H1 (cell line): ENCODE data around the gene PPIF. TPM values are rescaled to one million over a fixed set of nuclear protein-coding genes. Genes with fewer than 3 reads are reported as not detected.

Experiments used
- CTCF ChIA-PET: fragments of 300-600 bp; sonication (Branson Sonifier 250); formaldehyde crosslinking; loops from one replicate; lab custom pipeline; 2021; ENCODE audit not compliant: partially characterized antibody; lab: Charles Lee
- POLR2A ChIA-PET: fragments of 300-600 bp; sonication (Branson Sonifier 250); formaldehyde crosslinking; loops from one replicate; lab custom pipeline; 2021; ENCODE audit warnings: inconsistent platforms; ENCODE audit not compliant: partially characterized antibody; lab: Charles Lee
- DNase-seq, 2 experiments: peaks; one replicate each; pipeline versions ENCODE4 v3.0.0 to v3.0.0-alpha.2; 2010 to 2022; ENCODE audit warnings: low spot score in 2 of 2, low read depth in 1 of 2, mixed read lengths in 1 of 2
- FAIRE-seq: peaks from 2 replicates; lab custom pipeline; 2011; peaks lifted over from hg19 to GRCh38; lab: Jason Lieb, UNC
- H2AFZ ChIP-seq: 2 replicates; pipeline ENCODE4 v1.8.1; 2012; ENCODE audit warnings: low read length, inconsistent platforms
- H2AK5ac ChIP-seq: 2 replicates; pipeline ENCODE4 v1.6.1; 2013; ENCODE audit warnings: low read depth, low read length
- H2BK120ac ChIP-seq: replicated peaks from 2 replicates; pipeline ENCODE3; 2013; ENCODE audit warnings: low read depth, low read length, inconsistent platforms
- H2BK12ac ChIP-seq: 2 replicates; pipeline ENCODE4 v1.6.1; 2013; ENCODE audit warnings: low read depth, low read length
- H2BK15ac ChIP-seq: 2 replicates; pipeline ENCODE4 v1.6.1; 2013; ENCODE audit warnings: low read length
- H2BK20ac ChIP-seq: 2 replicates; pipeline ENCODE4 v1.6.1; 2013; ENCODE audit warnings: low read length
- H2BK5ac ChIP-seq: 2 replicates; pipeline ENCODE4 v1.6.1; 2013; ENCODE audit warnings: low read depth, low read length
- H3K14ac ChIP-seq: 2 replicates; pipeline ENCODE4 v1.6.1; 2013; ENCODE audit warnings: inconsistent platforms; ENCODE audit not compliant: insufficient read length
- H3K18ac ChIP-seq: 2 replicates; pipeline ENCODE4 v1.6.1; 2013; ENCODE audit warnings: low read length; ENCODE audit errors: extremely low read depth
- H3K23ac ChIP-seq: 2 replicates; pipeline ENCODE4 v1.6.1; 2013; ENCODE audit warnings: inconsistent platforms; ENCODE audit not compliant: insufficient read length
- H3K23me2 ChIP-seq: 2 replicates; pipeline ENCODE4 v1.6.1; 2013; ENCODE audit warnings: low read depth, low read length
- H3K27ac ChIP-seq: 2 replicates; pipeline ENCODE4 v1.6.1; 2011; ENCODE audit warnings: low read depth, low read length, inconsistent platforms
- H3K27me3 ChIP-seq, 4 experiments: replicated peaks in 1 of 4; 1 replicate in 1 of 4; 2 replicates in 3 of 4; pipeline versions ENCODE4 v1.6.1 to v1.8.1; 2011 to 2013; ENCODE audit warnings: low read length in 3 of 4, mild to moderate bottlenecking in 3 of 4, inconsistent platforms in 2 of 4, mixed read lengths in 2 of 4, moderate library complexity in 1 of 4; ENCODE audit not compliant: control insufficient read depth in 3 of 4, insufficient read depth in 3 of 4; ENCODE audit errors: extremely low read depth in 1 of 4
- H3K36me3 ChIP-seq, 4 experiments: 2 replicates each; pipeline versions ENCODE4 v1.6.1 to v1.8.1; 2011 to 2013; ENCODE audit warnings: mild to moderate bottlenecking in 4 of 4, low read length in 3 of 4, moderate library complexity in 2 of 4, control low read depth in 1 of 4, inconsistent platforms in 1 of 4; ENCODE audit not compliant: insufficient read depth in 4 of 4, control insufficient read depth in 2 of 4
- H3K4ac ChIP-seq: replicated peaks from 2 replicates; pipeline ENCODE3; 2013; ENCODE audit warnings: low read length, low read depth, mixed read lengths, inconsistent platforms; ENCODE audit not compliant: insufficient read length
- H3K4me1 ChIP-seq, 4 experiments: replicated peaks in 1 of 4; 1 replicate in 1 of 4; 2 replicates in 3 of 4; pipeline versions ENCODE4 v1.6.1 to v1.8.1; 2011 to 2013; ENCODE audit warnings: low read length in 3 of 4, inconsistent platforms in 2 of 4, mixed read lengths in 1 of 4; ENCODE audit not compliant: insufficient read depth in 4 of 4, control insufficient read depth in 3 of 4
- H3K4me2 ChIP-seq, 2 experiments: 2 replicates each; pipeline versions ENCODE4 v1.6.1 to v1.8.1; 2011 to 2013; ENCODE audit warnings: low read depth in 2 of 2, low read length in 2 of 2, control low read depth in 1 of 2, inconsistent platforms in 1 of 2, mild to moderate bottlenecking in 1 of 2; ENCODE audit not compliant: insufficient read depth in 1 of 2
- H3K4me3 ChIP-seq, 4 experiments: fragments of 200-600, 300-600 bp in 1 of 4; sonication (generic), shearing (Covaris generic), sonication (Bioruptor Twin) in 1 of 4; 2 replicates each; pipeline versions ENCODE4 v1.5.1 to v1.8.1; 2011 to 2016; ENCODE audit warnings: low read length in 4 of 4, low read depth in 3 of 4, control low read depth in 2 of 4, inconsistent platforms in 2 of 4, mild to moderate bottlenecking in 2 of 4, mixed read lengths in 1 of 4, moderate library complexity in 1 of 4; ENCODE audit not compliant: insufficient read depth in 2 of 4; ENCODE audit errors: extremely low read depth in 1 of 4
- H3K56ac ChIP-seq: replicated peaks from 2 replicates; pipeline ENCODE3; 2013; ENCODE audit warnings: low read depth, mild to moderate bottlenecking, mixed read lengths, low read length, inconsistent platforms; ENCODE audit not compliant: insufficient read length
- H3K79me1 ChIP-seq: 2 replicates; pipeline ENCODE4 v1.6.1; 2013; ENCODE audit warnings: low read depth, low read length, control low read depth
- H3K79me2 ChIP-seq, 2 experiments: 2 replicates each; pipeline versions ENCODE4 v1.6.1 to v1.8.1; 2012 to 2013; ENCODE audit warnings: low read length in 2 of 2, mild to moderate bottlenecking in 2 of 2, inconsistent platforms in 1 of 2; ENCODE audit not compliant: insufficient read depth in 2 of 2, control insufficient read depth in 1 of 2
- H3K9ac ChIP-seq, 4 experiments: replicated peaks in 1 of 4; 1 replicate in 1 of 4; 2 replicates in 3 of 4; pipeline versions ENCODE4 v1.6.1 to v1.8.1; 2011 to 2013; ENCODE audit warnings: low read depth in 3 of 4, low read length in 3 of 4, control low read depth in 2 of 4, mild to moderate bottlenecking in 2 of 4, moderate library complexity in 2 of 4, inconsistent platforms in 1 of 4; ENCODE audit errors: extremely low read depth in 1 of 4
- H3K9me3 ChIP-seq, 2 experiments: 2 replicates each; pipeline versions ENCODE4 v1.6.1 to v1.8.1; 2012 to 2013; ENCODE audit warnings: mild to moderate bottlenecking in 2 of 2, moderate library complexity in 2 of 2, control low read depth in 1 of 2, inconsistent platforms in 1 of 2, low read depth in 1 of 2, low read length in 1 of 2, mixed read lengths in 1 of 2; ENCODE audit not compliant: insufficient read depth in 2 of 2
- H4K20me1 ChIP-seq, 2 experiments: replicated peaks in 1 of 2; 2 replicates each; pipeline versions ENCODE3 to v1.8.1; 2011 to 2013; ENCODE audit warnings: inconsistent platforms in 2 of 2, low read length in 2 of 2, mild to moderate bottlenecking in 1 of 2; ENCODE audit not compliant: insufficient read depth in 2 of 2, control insufficient read depth in 1 of 2
- H4K5ac ChIP-seq: 2 replicates; pipeline ENCODE4 v1.6.1; 2013; ENCODE audit warnings: low read length, low read depth, mixed read lengths, inconsistent platforms; ENCODE audit not compliant: insufficient read length
- H4K8ac ChIP-seq: 2 replicates; pipeline ENCODE4 v1.8.0; 2013; ENCODE audit warnings: mild to moderate bottlenecking, moderate library complexity, low read length, inconsistent platforms; ENCODE audit not compliant: insufficient read depth; ENCODE audit errors: extremely low read depth
- H4K91ac ChIP-seq: replicated peaks from 2 replicates; pipeline ENCODE3; 2013; ENCODE audit warnings: low read length, mixed read lengths, inconsistent platforms; ENCODE audit not compliant: insufficient read length
- ASH2L ChIP-seq: fragments of 200-600, 300-600 bp; sonication (generic); IDR thresholded peaks from one replicate; pipeline ENCODE4 v1.7.1; 2017; ENCODE audit warnings: low read length
- EZH2 ChIP-seq: fragments of 200-600 bp; sonication (generic); IDR thresholded peaks from 2 replicates; pipeline ENCODE4 v1.7.1; 2012; ENCODE audit warnings: low read depth, mild to moderate bottlenecking, moderate library complexity, low read length, inconsistent platforms; ENCODE audit not compliant: severe bottlenecking
- JUN ChIP-seq: IDR thresholded peaks from 2 replicates; pipeline ENCODE4 v1.6.1; 2011; ENCODE audit warnings: low read depth, mild to moderate bottlenecking, improper control_type of control experiment, low read length
- SP1 ChIP-seq: IDR thresholded peaks from 2 replicates; pipeline ENCODE4 v1.6.1; 2011; ENCODE audit warnings: low read depth, low read length
- TCF12 ChIP-seq: IDR thresholded peaks from 2 replicates; pipeline ENCODE4 v1.6.1; 2011; ENCODE audit warnings: low read depth, mild to moderate bottlenecking, low read length
- TEAD4 ChIP-seq: IDR thresholded peaks from 2 replicates; pipeline ENCODE4 v1.6.1; 2012; ENCODE audit warnings: low read depth, low read length, inconsistent platforms, mixed read lengths
- YY1 ChIP-seq: IDR thresholded peaks from 2 replicates; pipeline ENCODE4 v1.6.1; 2011; ENCODE audit warnings: low read depth, mild to moderate bottlenecking, low read length
- WGBS, 2 experiments: shearing (Covaris generic) in 1 of 2; methylation state at CpG; one replicate each; pipeline versions ENCODE4 v1.1.6 to v1.1.7; 2013 to 2015; ENCODE audit warnings: low lambda C conversion rate in 2 of 2, mixed read lengths in 2 of 2, inconsistent platforms in 1 of 2, low coverage in 1 of 2, missing lambda C conversion rate in 1 of 2; ENCODE audit not compliant: insufficient replicate concordance in 2 of 2, insufficient coverage in 1 of 2, insufficient read length in 1 of 2; ENCODE audit errors: extremely low coverage in 1 of 2, missing lambda C conversion rate in 1 of 2; 5-methylcytosine and 5-hydroxymethylcytosine counted together
- polyA plus RNA-seq, 7 experiments: library from polyadenylated mRNA; depleted of rRNA in 3 of 7; stranded (reverse) in 5 of 7; unstranded in 2 of 7; fragments of >200 nt in 5 of 7; fragments of 200-250 nt in 2 of 7; gene quantifications; 1 replicate in 5 of 7; 2 replicates in 1 of 7; 4 replicates in 1 of 7; pipeline versions ENCODE4 v1.2.1 to v1.2.3, GENCODE V29; 2011 to 2013; ENCODE audit warnings: missing spikeins in 2 of 7, mixed read lengths in 2 of 7
- total RNA-seq: library from RNA; stranded (reverse); fragmentation: NEBNext Ultra II Directional; extraction: Animal tissue kit (Norgen Biotek cat#: 25700); gene quantifications from 2 replicates; pipeline ENCODE4 v1.2.1, GENCODE V29; 2021

The PPIF gene
- total and polyA plus RNA-seq, 2 of the 8 experiments (the other 6 are each of a cell fraction or from before 2014, with no cell fraction given) = 70.2 to 77.6 TPM

GRCh38 chr10:79378383-79378646 is 31.0 kb downstream of the PPIF start:
- H3K27ac ChIP-seq = no peak overlapping the region
- H4K91ac ChIP-seq = peak overlapping the region; percentile 80
- CTCF ChIA-PET = interaction anchor here (1.7 to 1.9 kb wide), 2 partner anchors 90 to 766 kb away, joined by 5 to 9 read pairs; no protein-coding TSS in a partner anchor
- H2BK5ac ChIP-seq = 0 out of 2 replicates have a peak overlapping the region, but pooled peaks have one; percentile 16
- H3K14ac ChIP-seq = no peak overlapping the region
- no peak overlapping the region for H2AFZ ChIP-seq
- 0 out of 2 replicates have a peak overlapping the region, but pooled peaks have one; percentile 35 for H2BK12ac ChIP-seq
- 82 to 100% methylated on average over 2 to 7 of the region's 7 CpGs for WGBS, 2 experiments
- H2BK120ac ChIP-seq = no peak overlapping the region
- TF ChIP-seq EZH2 (no peak), ASH2L (no peak), YY1 (no peak), SP1 (no peak), TCF12 (no peak), TEAD4 (no peak), JUN (no peak)
- TF ChIP-seq, all 59 proteins: peak for 0
- H2AK5ac ChIP-seq = peak overlapping the region; percentile 66; the same call in 1 of the 2 replicates
- H3K36me3 ChIP-seq = no peaks in the 10 kb centered on the region
- H3K56ac ChIP-seq = no peak overlapping the region
- no peak for FAIRE-seq
- POLR2A ChIA-PET = no interaction called here
- H3K79me2 ChIP-seq = no peaks in the 10 kb centered on the region
- no peak for DNase-seq
- H3K23ac ChIP-seq = no peak overlapping the region
- H3K79me1 ChIP-seq = no peaks in the 10 kb centered on the region; the same call in 1 of the 2 replicates
- H3K4ac ChIP-seq = no peak overlapping the region
- no peak overlapping the region for H4K5ac ChIP-seq
- H3K18ac ChIP-seq = no peak overlapping the region
- H4K20me1 ChIP-seq = peaks cover 0 to 14% of the 10 kb centered on the region in 2 experiments
- H3K9me3 ChIP-seq = no peaks in the 10 kb centered on the region
- no peak overlapping the region for H2BK15ac ChIP-seq
- no peak overlapping the region for H3K4me2 ChIP-seq
- H3K4me1 ChIP-seq = peaks cover 0 to 6% (median 0%) of the 10 kb centered on the region in 4 experiments; a peak in 1 of 7 replicates
- H2BK20ac ChIP-seq = no peak overlapping the region
- no peak overlapping the region for H3K9ac ChIP-seq
- H3K23me2 ChIP-seq = peaks cover 9% of the 10 kb centered on the region; the same call in 1 of the 2 replicates
- no peak overlapping the region for H4K8ac ChIP-seq
- no peak overlapping the region for H3K4me3 ChIP-seq
- H3K27me3 ChIP-seq = no peaks in the 10 kb centered on the region; a peak in 1 of 7 replicates
